ENCODE results near the gene C6orf141.

DNA sequence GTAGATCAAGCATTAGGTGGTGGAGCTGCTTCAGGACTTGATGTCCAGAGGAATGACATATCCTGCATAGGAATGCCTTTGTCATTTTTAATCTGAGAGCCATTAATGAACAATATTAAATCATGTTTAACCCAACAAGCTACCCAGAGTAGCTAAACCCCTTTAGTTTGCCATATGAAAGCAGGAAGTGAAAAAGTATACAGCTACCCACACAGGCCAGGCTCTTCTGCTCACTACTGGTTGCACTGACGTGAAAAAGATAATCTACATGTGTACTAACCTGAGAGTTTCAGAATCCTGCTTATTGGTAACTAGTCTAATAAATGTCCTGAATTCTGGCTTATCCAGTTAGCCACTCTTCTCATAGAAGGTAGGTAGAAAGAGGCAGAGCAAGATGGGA lies 30.8 kb upstream of the C6orf141 start:
- TF ChIP-seq, protein P1, sequence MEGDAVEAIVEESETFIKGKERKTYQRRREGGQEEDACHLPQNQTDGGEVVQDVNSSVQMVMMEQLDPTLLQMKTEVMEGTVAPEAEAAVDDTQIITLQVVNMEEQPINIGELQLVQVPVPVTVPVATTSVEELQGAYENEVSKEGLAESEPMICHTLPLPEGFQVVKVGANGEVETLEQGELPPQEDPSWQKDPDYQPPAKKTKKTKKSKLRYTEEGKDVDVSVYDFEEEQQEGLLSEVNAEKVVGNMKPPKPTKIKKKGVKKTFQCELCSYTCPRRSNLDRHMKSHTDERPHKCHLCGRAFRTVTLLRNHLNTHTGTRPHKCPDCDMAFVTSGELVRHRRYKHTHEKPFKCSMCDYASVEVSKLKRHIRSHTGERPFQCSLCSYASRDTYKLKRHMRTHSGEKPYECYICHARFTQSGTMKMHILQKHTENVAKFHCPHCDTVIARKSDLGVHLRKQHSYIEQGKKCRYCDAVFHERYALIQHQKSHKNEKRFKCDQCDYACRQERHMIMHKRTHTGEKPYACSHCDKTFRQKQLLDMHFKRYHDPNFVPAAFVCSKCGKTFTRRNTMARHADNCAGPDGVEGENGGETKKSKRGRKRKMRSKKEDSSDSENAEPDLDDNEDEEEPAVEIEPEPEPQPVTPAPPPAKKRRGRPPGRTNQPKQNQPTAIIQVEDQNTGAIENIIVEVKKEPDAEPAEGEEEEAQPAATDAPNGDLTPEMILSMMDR (conservative IDR thresholded peaks at IDR 0.05; ENCODE audit: low read length) = no peak
- TF ChIP-seq EZH2phosphoT487 (IDR thresholded peaks at IDR 0.05; ENCODE audit: borderline replicate concordance) = no peak
